ENCODE results near the gene CD74. TPM values are rescaled to one million over a fixed set of nuclear protein-coding genes. Genes with fewer than 3 reads are reported as not detected.

CD74 gene
- total RNA-seq, 1 donor from 2014 or later: 16.1 TPM

- Mint-ChIP-seq H3K4me3 (no peak overlapping the region), H3K27me3 (ENCODE audit: low read depth) (no peaks in the 10 kb centered on the region)
These were observed 60.3 kb downstream of the CD74 start for GRCh38 chr5:150352244-150353031.

More at GRCh38 chr5:150352244-150353031, 60.3 kb downstream of the CD74 start:
- peaks cover 14% of the 10 kb centered on the region for H3K4me1 Mint-ChIP-seq
- no peaks in the 10 kb centered on the region for H3K9me3 Mint-ChIP-seq
- no peak for DNase-seq (ENCODE audit: low spot score in 2 of 2, unreplicated experiment in 2 of 2)
- TF ChIP-seq, protein P1, sequence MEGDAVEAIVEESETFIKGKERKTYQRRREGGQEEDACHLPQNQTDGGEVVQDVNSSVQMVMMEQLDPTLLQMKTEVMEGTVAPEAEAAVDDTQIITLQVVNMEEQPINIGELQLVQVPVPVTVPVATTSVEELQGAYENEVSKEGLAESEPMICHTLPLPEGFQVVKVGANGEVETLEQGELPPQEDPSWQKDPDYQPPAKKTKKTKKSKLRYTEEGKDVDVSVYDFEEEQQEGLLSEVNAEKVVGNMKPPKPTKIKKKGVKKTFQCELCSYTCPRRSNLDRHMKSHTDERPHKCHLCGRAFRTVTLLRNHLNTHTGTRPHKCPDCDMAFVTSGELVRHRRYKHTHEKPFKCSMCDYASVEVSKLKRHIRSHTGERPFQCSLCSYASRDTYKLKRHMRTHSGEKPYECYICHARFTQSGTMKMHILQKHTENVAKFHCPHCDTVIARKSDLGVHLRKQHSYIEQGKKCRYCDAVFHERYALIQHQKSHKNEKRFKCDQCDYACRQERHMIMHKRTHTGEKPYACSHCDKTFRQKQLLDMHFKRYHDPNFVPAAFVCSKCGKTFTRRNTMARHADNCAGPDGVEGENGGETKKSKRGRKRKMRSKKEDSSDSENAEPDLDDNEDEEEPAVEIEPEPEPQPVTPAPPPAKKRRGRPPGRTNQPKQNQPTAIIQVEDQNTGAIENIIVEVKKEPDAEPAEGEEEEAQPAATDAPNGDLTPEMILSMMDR (IDR thresholded peaks at IDR 0.05; ENCODE audit: unreplicated experiment): no peak
- no peaks in the 10 kb centered on the region for H3K36me3 Mint-ChIP-seq
- no peak overlapping the region for H3K27ac Mint-ChIP-seq

Other genes with a start within 250 kb of the CD74 start
- gene CDX1, start 246.1 kb downstream of the CD74 start, total RNA-seq: 0.51 to 1.1 TPM (median 0.68 TPM) in 3 replicates
- not detected in 3 replicates for gene SLC6A7, start 222.8 kb downstream of the CD74 start, total RNA-seq
- 3.9 to 4.1 TPM (median 4.0 TPM) in 3 replicates for gene CAMK2A, start 123.1 kb downstream of the CD74 start, total RNA-seq
- gene ARSI, start 110.0 kb downstream of the CD74 start, total RNA-seq: 18.5 to 19.1 TPM (median 18.8 TPM) in 3 replicates
- gene TCOF1, start 55.2 kb downstream of the CD74 start, total RNA-seq: 53.7 to 58.8 TPM (median 55.7 TPM) in 3 replicates
- gene RPS14, start 36.8 kb upstream of the CD74 start, total RNA-seq: 2,586 to 2,705 TPM (median 2,627 TPM) in 3 replicates
- 129 to 132 TPM (median 132 TPM) in 3 replicates for gene NDST1, start 95.2 kb upstream of the CD74 start, total RNA-seq
- gene SYNPO, start 227.8 kb upstream of the CD74 start, total RNA-seq: 84.4 to 86.6 TPM (median 85.3 TPM) in 3 replicates
- gene MYOZ3, start 248.3 kb upstream of the CD74 start, total RNA-seq: 8.5 to 9.4 TPM (median 8.5 TPM) in 3 replicates